HEK293 (cell line): Measurements from ENCODE around the gene NDST1.

Source experiments
- CTCF ChIA-PET: fragments of 350-600 bp; formaldehyde crosslinking; extraction: SDS; loops from one replicate; lab custom pipeline; 2021; ENCODE audit warnings: antibody characterized with exemption; lab: Yijun Ruan, JAX
- POLR2A ChIA-PET: fragments of 300-600 bp; formaldehyde crosslinking; extraction: SDS; loops from one replicate; lab custom pipeline; 2020; ENCODE audit warnings: antibody characterized with exemption, inconsistent platforms; lab: Yijun Ruan, JAX
- H3K27ac ChIP-seq: fragments of 200-500 bp; sonication (Bioruptor generic); 2 replicates; pipeline ENCODE4 v1.5.1; 2014; ENCODE audit warnings: low read depth, low read length, control low read depth, inconsistent platforms; ENCODE audit errors: extremely low read depth
- H3K36me3 ChIP-seq, 2 experiments: fragments of 200-500 bp in 1 of 2; sonication (Bioruptor generic) in 1 of 2; 1 replicate in 1 of 2; 2 replicates in 1 of 2; pipeline ENCODE4 v1.5.1; 2014 to 2017; ENCODE audit warnings: inconsistent platforms in 2 of 2, low read length in 2 of 2; ENCODE audit not compliant: control insufficient read depth in 2 of 2, insufficient read depth in 1 of 2
- H3K4me1 ChIP-seq: fragments of 200-500 bp; sonication (Bioruptor generic); 2 replicates; pipeline ENCODE4 v1.5.1; 2014; ENCODE audit warnings: mild to moderate bottlenecking, low read length, inconsistent platforms; ENCODE audit not compliant: control insufficient read depth, insufficient read depth
- H3K4me3 ChIP-seq: 2 replicates; pipeline ENCODE4 v1.5.1; 2011; ENCODE audit warnings: low read depth, mild to moderate bottlenecking, control low read depth, low read length, moderate library complexity
- H3K9me3 ChIP-seq: fragments of 200-500 bp; sonication (Bioruptor generic); 2 replicates; pipeline ENCODE4 v1.5.1; 2014; ENCODE audit warnings: low read depth, low read length, inconsistent platforms; ENCODE audit not compliant: control insufficient read depth, insufficient read depth
- BCL11B ChIP-seq: fragments of 450-650 bp; formaldehyde crosslinking; IDR thresholded peaks from 2 replicates; pipeline ENCODE4 v1.5.1; 2016; ENCODE audit warnings: low read depth, missing biosample characterization, missing genetic modification characterization
- GFI1B ChIP-seq: fragments of 450-650 bp; formaldehyde crosslinking; IDR thresholded peaks from 2 replicates; pipeline ENCODE4 v1.5.1; 2016; ENCODE audit warnings: missing biosample characterization, missing genetic modification characterization
- MYNN ChIP-seq: fragments of 450-650 bp; formaldehyde crosslinking; IDR thresholded peaks from 2 replicates; pipeline ENCODE4 v1.5.1; 2016; ENCODE audit warnings: missing biosample characterization, missing genetic modification characterization, borderline replicate concordance
- PRDM1 ChIP-seq: fragments of 450-650 bp; formaldehyde crosslinking; IDR thresholded peaks from 2 replicates; pipeline ENCODE4; 2016; ENCODE audit warnings: missing biosample characterization, missing genetic modification characterization
- REST ChIP-seq: fragments of 450-650 bp; formaldehyde crosslinking; IDR thresholded peaks from 2 replicates; pipeline ENCODE4 v1.5.1; 2016; ENCODE audit warnings: missing biosample characterization, missing genetic modification characterization
- SALL2 ChIP-seq: fragments of 450-650 bp; formaldehyde crosslinking; IDR thresholded peaks from 2 replicates; pipeline ENCODE4 v1.5.0; 2017; ENCODE audit warnings: missing biosample characterization, mild to moderate bottlenecking, missing genetic modification characterization, borderline replicate concordance
- SP2 ChIP-seq: fragments of 450-650 bp; formaldehyde crosslinking; IDR thresholded peaks from 2 replicates; pipeline ENCODE4 v1.5.1; 2016; ENCODE audit warnings: missing biosample characterization, missing genetic modification characterization
- ZFHX2 ChIP-seq: fragments of 450-650 bp; formaldehyde crosslinking; conservative IDR thresholded peaks from 2 replicates; pipeline ENCODE4 v1.5.1; 2016; ENCODE audit warnings: missing biosample characterization, missing genetic modification characterization
- ZFP3 ChIP-seq: fragments of 450-650 bp; formaldehyde crosslinking; IDR thresholded peaks from 2 replicates; pipeline ENCODE4 v1.5.1; 2016; ENCODE audit warnings: low read depth, missing biosample characterization, missing genetic modification characterization
- ZFP37 ChIP-seq: fragments of 450-650 bp; formaldehyde crosslinking; IDR thresholded peaks from 2 replicates; pipeline ENCODE4 v1.5.1; 2016; ENCODE audit warnings: missing biosample characterization, missing genetic modification characterization
- ZNF140 ChIP-seq: fragments of 450-650 bp; formaldehyde crosslinking; IDR thresholded peaks from 2 replicates; pipeline ENCODE4 v1.5.1; 2016; ENCODE audit warnings: missing biosample characterization, missing genetic modification characterization
- ZNF184 ChIP-seq: fragments of 450-650 bp; IDR thresholded peaks from 2 replicates; pipeline ENCODE4 v1.5.1; 2018; ENCODE audit warnings: missing biosample characterization, mild to moderate bottlenecking, missing genetic modification characterization
- ZNF274 ChIP-seq, 2 experiments: fragments of 200-500 bp in 1 of 2; fragments of 450-650 bp in 1 of 2; sonication (Bioruptor generic) in 1 of 2; formaldehyde crosslinking in 1 of 2; IDR thresholded peaks; 2 replicates each; pipeline versions ENCODE4 v1.5.1 to v1.6.1; 2014 to 2016; ENCODE audit warnings: borderline replicate concordance in 1 of 2, inconsistent platforms in 1 of 2, low read length in 1 of 2, missing biosample characterization in 1 of 2, missing genetic modification characterization in 1 of 2
- ZNF645 ChIP-seq: fragments of 450-650 bp; formaldehyde crosslinking; IDR thresholded peaks from 2 replicates; pipeline ENCODE4; 2016; ENCODE audit warnings: missing biosample characterization, missing genetic modification characterization
- ZNF747 ChIP-seq: fragments of 450-650 bp; formaldehyde crosslinking; IDR thresholded peaks from 2 replicates; pipeline ENCODE4 v1.5.1; 2016; ENCODE audit warnings: missing biosample characterization, missing genetic modification characterization
- ZNF768 ChIP-seq: fragments of 450-650 bp; formaldehyde crosslinking; IDR thresholded peaks from 2 replicates; pipeline ENCODE4 v1.5.1; 2018; ENCODE audit warnings: missing biosample characterization, mild to moderate bottlenecking, missing genetic modification characterization
- ZNF777 ChIP-seq: fragments of 450-650 bp; formaldehyde crosslinking; IDR thresholded peaks from 2 replicates; pipeline ENCODE4 v1.5.1; 2017; ENCODE audit warnings: missing biosample characterization, missing genetic modification characterization, borderline replicate concordance
- ZNF843 ChIP-seq: fragments of 450-650 bp; formaldehyde crosslinking; IDR thresholded peaks from 2 replicates; pipeline ENCODE4 v1.5.1; 2016; ENCODE audit warnings: missing biosample characterization, missing genetic modification characterization
- ZSCAN30 ChIP-seq: fragments of 450-650 bp; IDR thresholded peaks from 2 replicates; pipeline ENCODE4 v1.5.1; 2018; ENCODE audit warnings: missing biosample characterization, mild to moderate bottlenecking, missing genetic modification characterization, moderate library complexity

NDST1 gene

GRCh38 chr5:150556859-150557508, 49.1 kb downstream of the NDST1 start (continued):
- TF ChIP-seq REST, result no peak
- TF ChIP-seq, all 188 proteins: peak for 0

- TF ChIP-seq ZFHX2 (tag by site-specific recombination), result peak; percentile 22; the same call in 1 of the 2 replicates
- TF ChIP-seq MYNN, result no peak
- no peak for TF ChIP-seq PRDM1 (tag by site-specific recombination)
- TF ChIP-seq ZNF645 (tag by site-specific recombination), result no peak
- no peak for TF ChIP-seq ZFP37 (tag by site-specific recombination)
- H3K9me3 ChIP-seq, result no peaks in the 10 kb centered on the region
- peaks cover 4 to 33% of the 10 kb centered on the region in 2 experiments; a peak in 2 of 3 replicates for H3K36me3 ChIP-seq
- H3K4me1 ChIP-seq, result no peaks in the 10 kb centered on the region
- ChIA-PET CTCF (interaction anchor here (1.1 to 8.4 kb wide), 8 partner anchors 13 to 244 kb away, joined by 3 to 161 read pairs (median 4); no protein-coding TSS in a partner anchor), POLR2A (interaction anchor here (1.1 kb wide), 1 partner anchor 143 kb away, joined by 3 read pairs; the partner anchor contains the start of gene RBM22)
- no peak overlapping the region for H3K4me3 ChIP-seq
- no peak overlapping the region for H3K27ac ChIP-seq
These were observed 49.6 kb downstream of the NDST1 start for GRCh38 chr5:150557509-150557872.

GRCh38 chr5:150558088-150558621, 50.2 kb downstream of the NDST1 start:
- H3K36me3 ChIP-seq, result peaks cover 0 to 30% of the 10 kb centered on the region in 2 experiments; a peak in 1 of 3 replicates
- no peak overlapping the region for H3K4me3 ChIP-seq
- no peak for TF ChIP-seq ZNF140 (tag by site-specific recombination)
- no peak for TF ChIP-seq ZNF274 (IDR thresholded peaks at IDR 0.05; ENCODE audit: low read length)
- no peak for TF ChIP-seq ZNF274 (tag by site-specific recombination; IDR thresholded peaks at IDR 0.05; ENCODE audit: borderline replicate concordance)
- no peak for TF ChIP-seq GFI1B
- no peak for TF ChIP-seq ZNF843 (tag by site-specific recombination)
- TF ChIP-seq ZSCAN30 (tag by site-specific recombination), result no peak
- no peak for TF ChIP-seq SALL2 (tag by site-specific recombination)
- no peak for TF ChIP-seq ZFP3 (tag by site-specific recombination)
- no peak for TF ChIP-seq ZNF184 (tag by site-specific recombination)
- TF ChIP-seq ZNF747, result no peak
- TF ChIP-seq ZNF768 (tag by site-specific recombination), result no peak
- TF ChIP-seq BCL11B (tag by site-specific recombination), result no peak
- no peak for TF ChIP-seq SP2 (tag by site-specific recombination)
- no peak for TF ChIP-seq ZNF777
- ChIA-PET CTCF (interaction anchor here (0.6 to 8.4 kb wide), 10 partner anchors 13 to 477 kb away, joined by 3 to 161 read pairs (median 4); no protein-coding TSS in a partner anchor), POLR2A (interaction anchor here (1.1 kb wide), 1 partner anchor 143 kb away, joined by 3 read pairs; the partner anchor contains the start of gene RBM22)
- no peaks in the 10 kb centered on the region for H3K9me3 ChIP-seq
- H3K27ac ChIP-seq, result no peak overlapping the region
- H3K4me1 ChIP-seq, result no peaks in the 10 kb centered on the region
